GM12865 (cell line): Measurements from ENCODE around the gene MR1.

ENCODE experiments used
- DNase-seq: peaks from one replicate; pipeline ENCODE4 v3.0.0; 2010; ENCODE audit warnings: low read depth
- H3K4me3 ChIP-seq: 2 replicates; pipeline ENCODE4 v1.5.1; 2011; ENCODE audit warnings: mild to moderate bottlenecking, low read depth, low read length, control low read depth
- TF ChIP-seq, protein P1 (sequence below): IDR thresholded peaks from 2 replicates; pipeline ENCODE4 v1.5.1; 2011; ENCODE audit warnings: low read length, control low read depth, low read depth, inconsistent platforms; ENCODE audit not compliant: insufficient read depth; ENCODE audit errors: missing control alignments

MR1 gene

DNA sequence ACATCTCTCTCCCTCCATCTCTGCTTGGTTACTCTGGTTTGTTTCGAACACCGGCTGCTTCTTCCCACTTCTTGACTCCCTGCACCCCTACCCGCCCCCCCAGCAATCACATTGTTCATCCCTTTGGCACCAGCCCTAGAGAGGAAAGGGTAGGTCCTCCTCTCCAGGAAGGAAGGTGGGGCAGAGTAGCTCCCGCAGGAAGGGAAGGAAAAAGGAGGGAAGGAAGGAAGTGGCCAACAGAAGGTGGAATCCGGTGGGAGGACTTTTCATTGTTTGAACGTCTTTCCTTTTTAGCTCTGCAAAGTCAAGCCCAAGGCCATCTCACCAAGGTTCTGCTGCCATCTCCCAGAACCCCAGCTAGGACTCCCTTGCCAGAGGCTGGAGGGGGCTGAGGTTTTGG is 72.7 kb downstream of the MR1 start:
- no peak overlapping the region for H3K4me3 ChIP-seq
- TF ChIP-seq, protein P1, sequence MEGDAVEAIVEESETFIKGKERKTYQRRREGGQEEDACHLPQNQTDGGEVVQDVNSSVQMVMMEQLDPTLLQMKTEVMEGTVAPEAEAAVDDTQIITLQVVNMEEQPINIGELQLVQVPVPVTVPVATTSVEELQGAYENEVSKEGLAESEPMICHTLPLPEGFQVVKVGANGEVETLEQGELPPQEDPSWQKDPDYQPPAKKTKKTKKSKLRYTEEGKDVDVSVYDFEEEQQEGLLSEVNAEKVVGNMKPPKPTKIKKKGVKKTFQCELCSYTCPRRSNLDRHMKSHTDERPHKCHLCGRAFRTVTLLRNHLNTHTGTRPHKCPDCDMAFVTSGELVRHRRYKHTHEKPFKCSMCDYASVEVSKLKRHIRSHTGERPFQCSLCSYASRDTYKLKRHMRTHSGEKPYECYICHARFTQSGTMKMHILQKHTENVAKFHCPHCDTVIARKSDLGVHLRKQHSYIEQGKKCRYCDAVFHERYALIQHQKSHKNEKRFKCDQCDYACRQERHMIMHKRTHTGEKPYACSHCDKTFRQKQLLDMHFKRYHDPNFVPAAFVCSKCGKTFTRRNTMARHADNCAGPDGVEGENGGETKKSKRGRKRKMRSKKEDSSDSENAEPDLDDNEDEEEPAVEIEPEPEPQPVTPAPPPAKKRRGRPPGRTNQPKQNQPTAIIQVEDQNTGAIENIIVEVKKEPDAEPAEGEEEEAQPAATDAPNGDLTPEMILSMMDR, result no peak
- no peak for DNase-seq

GRCh38 chr1:181107711-181108110 is 73.9 kb downstream of the MR1 start:
- TF ChIP-seq, protein P1, result no peak
- H3K4me3 ChIP-seq, result no peak overlapping the region
- no peak for DNase-seq

GRCh38 chr1:181108304-181108867 is 74.6 kb downstream of the MR1 start:
- no peak overlapping the region for H3K4me3 ChIP-seq
- TF ChIP-seq, protein P1, result no peak
- no peak for DNase-seq

- DNase-seq, result no peak
- TF ChIP-seq, protein P1, result no peak
- no peak overlapping the region for H3K4me3 ChIP-seq
Observed at GRCh38 chr1:181110013-181110412, 76.2 kb downstream of the MR1 start.
